ENCODE measurements around the gene NTRK1.

NTRK1 gene

GRCh38 chr1:156860628-156861423 lies at the start of gene NTRK1:
NTRK1 (plus strand) TSS chr1:156860865; CDS start chr1:156860935, 70 bp downstream.
- DNase-seq (ENCODE audit: low read depth): no peak
- TF ChIP-seq CTCF (IDR thresholded peaks at IDR 0.05; ENCODE audit: control insufficient read depth, extremely low read depth, insufficient read depth): no peak
- H3K4me3 ChIP-seq (ENCODE audit: low read depth, low read length): no peak within 1 kb of the TSS

- H3K4me3 ChIP-seq (ENCODE audit: low read depth, low read length): no peak overlapping the region
- no peak for TF ChIP-seq CTCF (IDR thresholded peaks at IDR 0.05; ENCODE audit: control insufficient read depth, extremely low read depth, insufficient read depth)
- DNase-seq (ENCODE audit: low read depth): no peak
Observed at GRCh38 chr1:156811168-156811567, 49.5 kb upstream of the NTRK1 start.

GRCh38 chr1:156812293-156812990 lies 48.2 kb upstream of the NTRK1 start:
- DNase-seq (ENCODE audit: low read depth): no peak
- no peak overlapping the region for H3K4me3 ChIP-seq (ENCODE audit: low read depth, low read length)
- no peak for TF ChIP-seq CTCF (IDR thresholded peaks at IDR 0.05; ENCODE audit: control insufficient read depth, extremely low read depth, insufficient read depth)

GRCh38 chr1:156813298-156813697 lies 47.4 kb upstream of the NTRK1 start:
- no peak for TF ChIP-seq CTCF (IDR thresholded peaks at IDR 0.05; ENCODE audit: control insufficient read depth, extremely low read depth, insufficient read depth)
- DNase-seq (ENCODE audit: low read depth): no peak
- H3K4me3 ChIP-seq (ENCODE audit: low read depth, low read length): 0 out of 2 replicates have a peak overlapping the region, but pooled peaks have one; percentile 18

GRCh38 chr1:156813750-156814570 lies 46.7 kb upstream of the NTRK1 start:
- DNase-seq (ENCODE audit: low read depth): no peak
- TF ChIP-seq CTCF (IDR thresholded peaks at IDR 0.05; ENCODE audit: control insufficient read depth, extremely low read depth, insufficient read depth): peak; percentile 53
- H3K4me3 ChIP-seq (ENCODE audit: low read depth, low read length): peak overlapping the region; percentile 18; the same call in 1 of the 2 replicates

- no peak for DNase-seq (ENCODE audit: low read depth)
- TF ChIP-seq CTCF (IDR thresholded peaks at IDR 0.05; ENCODE audit: control insufficient read depth, extremely low read depth, insufficient read depth): no peak
- H3K4me3 ChIP-seq (ENCODE audit: low read depth, low read length): no peak overlapping the region
Observed at GRCh38 chr1:156814571-156815260, 45.9 kb upstream of the NTRK1 start.
